Tibial nerve (tissue), 4 donors: ENCODE results near the gene PLAAT2. TPM values are rescaled to one million over a fixed set of nuclear protein-coding genes. Genes with fewer than 3 reads are reported as not detected.
"Not testable (repeated sequence)": the region's sequence is repeated elsewhere in the genome, so short reads cannot be mapped to it uniquely, and the experiment has no call there.

Experiments used
- DNase-seq, 2 donors: peaks; one replicate each; pipeline ENCODE4 v3.0.0-alpha.2; 2019; ENCODE audit warnings: low spot score in 2 of 2
- H3K27ac ChIP-seq, 4 donors: fragments of 200-600 bp; sonication (generic) in 3 of 4; one replicate each; pipeline ENCODE4 v1.5.1; 2017 to 2019; ENCODE audit warnings: mild to moderate bottlenecking in 1 of 4
- H3K27me3 ChIP-seq, 2 donors: fragments of 200-600 bp; sonication (generic) in 1 of 2; one replicate each; pipeline versions ENCODE4 v1.5.1 to v1.6.0; 2017 to 2019
- H3K36me3 ChIP-seq, 3 donors: fragments of 200-600 bp; sonication (generic); one replicate each; pipeline ENCODE4 v1.5.1; 2018 to 2019
- H3K4me1 ChIP-seq, 4 donors: fragments of 200-600 bp; sonication (generic) in 3 of 4; one replicate each; pipeline ENCODE4 v1.5.1; 2017 to 2019
- H3K4me3 ChIP-seq, 4 donors: fragments of 200-600 bp; sonication (generic) in 3 of 4; one replicate each; pipeline ENCODE4 v1.5.1; 2017 to 2019; ENCODE audit warnings: mild to moderate bottlenecking in 1 of 4, moderate library complexity in 1 of 4
- H3K9me3 ChIP-seq, 4 donors: fragments of 200-600 bp; sonication (generic) in 3 of 4; one replicate each; pipeline ENCODE4 v1.5.1; 2017 to 2019
- EP300 ChIP-seq, 2 donors: sonication (generic); formaldehyde crosslinking; IDR thresholded peaks; one replicate each; pipeline ENCODE4 v1.6.1; 2017; ENCODE audit warnings: antibody characterized with exemption in 2 of 2, mild to moderate bottlenecking in 1 of 2
- POLR2A ChIP-seq, 2 donors: fragments of 450-650 bp; IDR thresholded peaks; one replicate each; pipeline ENCODE4 v1.6.1; 2017; ENCODE audit warnings: antibody characterized with exemption in 2 of 2, mild to moderate bottlenecking in 2 of 2, moderate library complexity in 2 of 2
- WGBS, 2 donors: methylation state at CpG; one replicate each; pipeline ENCODE4 v1.1.5; 2018; 5-methylcytosine and 5-hydroxymethylcytosine counted together
- total RNA-seq, 4 donors: library from RNA; depleted of rRNA; stranded (reverse); fragments of >200 nt; gene quantifications; one replicate each; pipeline ENCODE4 v1.1.0, GENCODE V29; 2016
- TF ChIP-seq, protein P1 (sequence below), 5 experiments: fragments of 200-600 bp in 3 of 5; fragments of 450-650 bp in 2 of 5; sonication (generic) in 3 of 5; IDR thresholded peaks; one replicate each; pipeline ENCODE4 v1.5.1; 2016 to 2019; ENCODE audit warnings: antibody characterized with exemption in 5 of 5, mild to moderate bottlenecking in 3 of 5, moderate library complexity in 2 of 5

The PLAAT2 gene
- total RNA-seq, 4 donors from 2014 or later: 0.90 TPM; not detected in 3

DNA sequence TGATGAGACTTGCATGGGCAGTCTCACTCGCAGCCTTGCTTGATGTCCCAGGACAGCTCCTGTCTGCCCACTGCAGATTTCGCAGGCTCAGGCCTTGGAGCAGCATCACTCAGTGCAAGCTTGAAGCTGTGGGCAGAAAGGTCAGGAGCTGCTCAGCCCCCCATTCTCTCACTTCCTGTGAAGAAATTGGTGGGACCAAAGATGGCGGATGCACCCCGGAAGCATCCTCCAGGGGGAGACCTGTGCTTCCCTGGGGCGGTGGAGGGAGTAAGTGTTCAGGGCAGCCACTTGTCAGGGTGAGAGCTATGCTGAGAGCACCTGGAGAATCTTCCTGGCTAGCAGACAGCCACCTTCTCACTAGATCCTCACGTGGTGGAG lies 11.3 kb downstream of the PLAAT2 start:
- H3K27me3 ChIP-seq: no peaks in the 10 kb centered on the region
- H3K4me1 ChIP-seq: peaks cover 0 to 11% (median 8%) of the 10 kb centered on the region in 4 donors
- H3K27ac ChIP-seq: no peak overlapping the region
- 81 to 87% methylated on average over 6 of the region's 6 CpGs for WGBS, 2 donors
- no peak for DNase-seq
- no peak overlapping the region for H3K4me3 ChIP-seq
- H3K9me3 ChIP-seq: no peaks in the 10 kb centered on the region
- TF ChIP-seq POLR2A (IDR thresholded peaks at IDR 0.05) (no peak), EP300 (IDR thresholded peaks at IDR 0.05) (no peak)
- TF ChIP-seq, protein P1, sequence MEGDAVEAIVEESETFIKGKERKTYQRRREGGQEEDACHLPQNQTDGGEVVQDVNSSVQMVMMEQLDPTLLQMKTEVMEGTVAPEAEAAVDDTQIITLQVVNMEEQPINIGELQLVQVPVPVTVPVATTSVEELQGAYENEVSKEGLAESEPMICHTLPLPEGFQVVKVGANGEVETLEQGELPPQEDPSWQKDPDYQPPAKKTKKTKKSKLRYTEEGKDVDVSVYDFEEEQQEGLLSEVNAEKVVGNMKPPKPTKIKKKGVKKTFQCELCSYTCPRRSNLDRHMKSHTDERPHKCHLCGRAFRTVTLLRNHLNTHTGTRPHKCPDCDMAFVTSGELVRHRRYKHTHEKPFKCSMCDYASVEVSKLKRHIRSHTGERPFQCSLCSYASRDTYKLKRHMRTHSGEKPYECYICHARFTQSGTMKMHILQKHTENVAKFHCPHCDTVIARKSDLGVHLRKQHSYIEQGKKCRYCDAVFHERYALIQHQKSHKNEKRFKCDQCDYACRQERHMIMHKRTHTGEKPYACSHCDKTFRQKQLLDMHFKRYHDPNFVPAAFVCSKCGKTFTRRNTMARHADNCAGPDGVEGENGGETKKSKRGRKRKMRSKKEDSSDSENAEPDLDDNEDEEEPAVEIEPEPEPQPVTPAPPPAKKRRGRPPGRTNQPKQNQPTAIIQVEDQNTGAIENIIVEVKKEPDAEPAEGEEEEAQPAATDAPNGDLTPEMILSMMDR (IDR thresholded peaks at IDR 0.05): no peak
- H3K36me3 ChIP-seq: peaks cover 0 to 13% (median 0%) of the 10 kb centered on the region in 3 donors

DNA sequence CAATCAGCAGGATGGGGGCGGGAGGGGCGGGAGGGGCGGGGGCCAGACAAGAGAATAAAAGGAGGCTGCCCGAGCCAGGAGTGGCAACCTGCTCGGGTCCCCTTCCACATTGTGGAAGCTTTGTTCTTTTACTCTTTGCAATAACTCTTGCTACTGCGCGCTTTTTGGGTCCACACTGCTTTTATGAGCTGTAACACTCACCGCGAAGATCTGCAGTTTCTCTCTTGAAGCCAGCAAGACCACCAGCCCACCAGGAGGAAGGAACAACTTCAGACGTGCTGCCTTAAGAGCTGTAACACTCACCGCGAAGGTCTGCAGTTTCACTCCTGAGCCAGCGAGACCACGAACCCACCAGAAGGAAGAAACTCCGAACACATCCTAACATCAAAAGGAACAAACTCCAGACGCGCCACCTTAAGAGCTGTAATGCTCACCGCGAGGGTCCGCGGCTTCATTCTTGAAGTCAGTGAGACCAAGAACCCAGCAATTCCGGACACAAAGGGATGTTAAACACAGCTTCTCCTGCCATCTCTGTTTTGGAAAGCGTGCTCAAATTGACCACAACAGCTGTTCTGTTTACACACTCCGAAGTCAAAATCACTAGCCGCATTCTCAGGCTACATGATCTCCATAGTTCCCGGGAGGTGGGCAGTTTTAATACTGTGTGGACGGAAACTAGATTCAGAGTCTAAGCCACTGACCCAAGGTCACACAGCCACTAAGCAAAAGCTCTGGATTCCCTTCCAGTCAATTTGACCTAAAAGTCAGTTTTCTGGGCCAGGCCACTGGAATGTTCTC lies 11.9 kb downstream of the PLAAT2 start:
- no peak overlapping the region for H3K4me3 ChIP-seq
- H3K36me3 ChIP-seq: peaks cover 0 to 19% (median 0%) of the 10 kb centered on the region in 3 donors
- 73 to 77% methylated on average over 27 of the region's 27 CpGs for WGBS, 2 donors
- no peak for DNase-seq
- TF ChIP-seq, protein P1 (IDR thresholded peaks at IDR 0.05): no peak
- TF ChIP-seq EP300 (IDR thresholded peaks at IDR 0.05): no peak
- no peak for TF ChIP-seq POLR2A (IDR thresholded peaks at IDR 0.05)
- H3K4me1 ChIP-seq: peaks cover 0 to 11% (median 8%) of the 10 kb centered on the region in 4 donors
- H3K9me3 ChIP-seq: no peaks in the 10 kb centered on the region
- no peak overlapping the region for H3K27ac ChIP-seq
- no peaks in the 10 kb centered on the region for H3K27me3 ChIP-seq

DNA sequence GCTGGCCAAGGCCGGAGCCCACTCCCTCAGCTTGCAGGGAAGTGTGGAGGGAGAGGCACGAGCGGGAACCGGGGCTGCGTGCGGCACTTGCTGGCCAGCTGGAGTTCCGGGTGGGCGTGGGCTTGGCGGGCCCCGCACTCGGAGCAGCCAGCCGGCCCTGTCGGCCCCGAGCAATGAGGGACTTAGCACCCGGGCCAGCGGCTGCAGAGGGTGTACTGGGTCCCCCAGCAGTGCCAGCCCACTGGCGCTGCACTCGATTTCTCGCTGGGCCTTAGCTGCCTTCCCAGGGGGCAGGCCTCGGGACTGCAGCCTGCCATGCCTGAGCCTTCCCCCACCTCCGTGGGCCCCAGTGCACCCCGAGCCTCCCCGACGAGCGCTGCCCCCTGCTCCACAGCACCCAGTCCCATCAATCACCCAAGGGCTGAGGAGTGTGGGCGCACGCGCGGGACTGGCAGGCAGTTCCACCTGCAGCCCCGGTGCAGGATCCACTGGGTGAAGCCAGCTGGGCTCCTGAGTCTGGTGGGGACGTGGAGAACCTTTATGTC lies 13.0 kb downstream of the PLAAT2 start:
- not testable (repeated sequence) for H3K27me3 ChIP-seq, H3K4me3 ChIP-seq, H3K9me3 ChIP-seq, H3K27ac ChIP-seq, DNase-seq
- Histone ChIP-seq H3K4me1 (peaks cover 0 to 11% (median 8%) of the 10 kb centered on the region in 4 donors), H3K36me3 (peaks cover 0 to 30% (median 0%) of the 10 kb centered on the region in 3 donors)
- 88 to 98% methylated on average over 22 to 31 of the region's 31 CpGs for WGBS, 2 donors

DNA sequence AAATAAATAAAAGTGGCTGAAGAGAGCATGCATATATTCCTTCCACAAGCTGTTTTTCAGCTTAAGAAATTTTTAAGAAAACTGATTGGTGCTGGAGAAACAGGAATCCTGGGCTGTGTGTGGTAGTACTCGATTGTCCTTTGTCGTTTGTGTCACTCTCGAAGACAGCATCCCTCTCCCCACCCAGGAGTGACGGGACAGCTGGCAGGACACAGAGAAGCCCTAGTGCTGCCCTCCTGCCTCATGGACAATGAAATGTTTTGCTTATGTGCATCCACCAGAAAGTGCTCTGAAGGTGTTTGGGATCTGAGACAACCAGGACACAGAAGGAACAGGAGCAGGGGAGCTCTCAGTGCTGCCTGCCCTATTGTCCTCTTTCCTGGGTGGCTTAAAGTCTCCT lies 13.8 kb downstream of the PLAAT2 start:
- WGBS, 2 donors: 40 to 54% methylated on average over 4 of the region's 4 CpGs
- no peaks in the 10 kb centered on the region for H3K27me3 ChIP-seq
- peaks cover 0 to 38% (median 0%) of the 10 kb centered on the region in 3 donors for H3K36me3 ChIP-seq
- no peak for DNase-seq
- H3K4me1 ChIP-seq: peaks cover 0 to 11% (median 8%) of the 10 kb centered on the region in 4 donors
- H3K9me3 ChIP-seq: no peaks in the 10 kb centered on the region
- H3K27ac ChIP-seq: no peak overlapping the region
- H3K4me3 ChIP-seq: no peak overlapping the region
- TF ChIP-seq POLR2A (IDR thresholded peaks at IDR 0.05) (no peak), EP300 (IDR thresholded peaks at IDR 0.05) (no peak)
- TF ChIP-seq, protein P1 (IDR thresholded peaks at IDR 0.05): no peak

DNA sequence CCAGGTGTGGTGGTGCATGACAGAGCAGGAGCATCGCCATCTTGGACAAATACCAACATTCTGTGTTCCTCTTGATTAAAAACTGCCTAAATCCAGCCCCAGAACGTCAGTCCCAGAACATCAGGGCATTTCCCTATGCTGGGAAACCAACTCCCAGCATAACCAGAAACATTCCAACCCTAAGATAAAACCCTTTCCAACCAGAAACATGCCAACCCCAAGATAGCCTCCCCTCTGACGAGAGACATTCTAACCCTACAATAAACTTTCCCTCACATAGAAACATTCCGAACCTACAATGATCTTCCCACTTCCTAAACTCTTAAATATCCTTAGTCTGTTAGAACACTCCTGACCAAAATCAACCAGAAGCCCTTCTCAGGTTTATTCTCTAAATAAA lies 15.0 kb downstream of the PLAAT2 start:
- Histone ChIP-seq H3K36me3 (peaks cover 0 to 48% (median 0%) of the 10 kb centered on the region in 3 donors), H3K27me3 (no peaks in the 10 kb centered on the region), H3K4me3 (no peak overlapping the region), H3K9me3 (no peaks in the 10 kb centered on the region), H3K27ac (no peak overlapping the region), H3K4me1 (peaks cover 0 to 5% (median 2%) of the 10 kb centered on the region in 4 donors)
- DNase-seq: no peak
- TF ChIP-seq POLR2A (IDR thresholded peaks at IDR 0.05): no peak
- TF ChIP-seq EP300 (IDR thresholded peaks at IDR 0.05): no peak
- TF ChIP-seq, protein P1 (IDR thresholded peaks at IDR 0.05): no peak
- WGBS, 2 donors: 81 to 82% methylated on average over 4 of the region's 4 CpGs
